ENCODE results near the gene SND1.
"Not testable (repeated sequence)": the region's sequence is repeated elsewhere in the genome, so short reads cannot be mapped to it uniquely, and the experiment has no call there.

The SND1 gene

GRCh38 chr7:128091106-128091505, 439.1 kb downstream of the SND1 start:
- DNase-seq: no peak

GRCh38 chr7:128092221-128092620, 440.2 kb downstream of the SND1 start:
- no peak for DNase-seq

GRCh38 chr7:128093614-128094570, 441.9 kb downstream of the SND1 start:
- no peak for DNase-seq

- DNase-seq: no peak
Observed at GRCh38 chr7:128094686-128095085, 442.7 kb downstream of the SND1 start.

GRCh38 chr7:128097211-128097731, 445.3 kb downstream of the SND1 start:
- no peak for DNase-seq

- DNase-seq: no peak
Observed at GRCh38 chr7:128098629-128099028, 446.6 kb downstream of the SND1 start.

GRCh38 chr7:128099204-128099671, 447.2 kb downstream of the SND1 start:
- DNase-seq: peak; percentile 35

GRCh38 chr7:128100225-128100948, 448.4 kb downstream of the SND1 start:
- no peak for DNase-seq

- DNase-seq: no peak
Observed at GRCh38 chr7:128100949-128101713, 449.1 kb downstream of the SND1 start.

- DNase-seq: no peak
Observed at GRCh38 chr7:128102490-128103291, 450.7 kb downstream of the SND1 start.

GRCh38 chr7:128103498-128104107, 451.6 kb downstream of the SND1 start:
- peak; percentile 28 for DNase-seq

- peak; percentile 40 for DNase-seq
Observed at GRCh38 chr7:128104108-128104742, 452.2 kb downstream of the SND1 start.

GRCh38 chr7:128105228-128106022, 453.4 kb downstream of the SND1 start:
- DNase-seq: no peak

- DNase-seq: no peak
Observed at GRCh38 chr7:128106821-128107220, 454.8 kb downstream of the SND1 start.

- not testable (repeated sequence) for DNase-seq
Observed at GRCh38 chr7:128107516-128107915, 455.5 kb downstream of the SND1 start.

GRCh38 chr7:128108129-128108528, 456.1 kb downstream of the SND1 start:
- no peak for DNase-seq

GRCh38 chr7:128108641-128109423, 456.8 kb downstream of the SND1 start:
- DNase-seq: no peak

GRCh38 chr7:128109424-128109969, 457.5 kb downstream of the SND1 start:
- DNase-seq: not testable (repeated sequence)
